Eye (tissue), 1 donor: ENCODE results near the gene TBC1D7.
A peak's percentile ranks its signal among the peaks of the same experiment; 100 is the strongest.

ENCODE experiments used
- DNase-seq: peaks from one replicate; pipeline ENCODE4 v3.0.0-alpha.2; 2015

TBC1D7 gene

GRCh38 chr6:13328076-13328874, at the start of gene TBC1D7:
TSS of gene TBC1D7 (minus strand) at chr6:13328537. CDS start at chr6:13326898, 1,639 bp downstream.
- peak; percentile 96 for DNase-seq

GRCh38 chr6:13377054-13377758, 48.9 kb upstream of the TBC1D7 start:
- no peak for DNase-seq

- no peak for DNase-seq
These were observed 47.1 kb upstream of the TBC1D7 start for GRCh38 chr6:13375360-13375878.

GRCh38 chr6:13373919-13374318, 45.6 kb upstream of the TBC1D7 start:
- DNase-seq, result no peak

- DNase-seq, result no peak
These were observed 45.1 kb upstream of the TBC1D7 start for GRCh38 chr6:13373488-13373886.

- DNase-seq, result no peak
These were observed 44.6 kb upstream of the TBC1D7 start for GRCh38 chr6:13372688-13373487.

GRCh38 chr6:13372076-13372475, 43.7 kb upstream of the TBC1D7 start:
- DNase-seq, result no peak

GRCh38 chr6:13371421-13372072, 43.2 kb upstream of the TBC1D7 start:
- peak; percentile 66 for DNase-seq

- DNase-seq, result no peak
These were observed 42.3 kb upstream of the TBC1D7 start for GRCh38 chr6:13370623-13371022.

GRCh38 chr6:13369591-13369990, 41.3 kb upstream of the TBC1D7 start:
- no peak for DNase-seq

- no peak for DNase-seq
These were observed 40.4 kb upstream of the TBC1D7 start for GRCh38 chr6:13368731-13369115.

GRCh38 chr6:13368079-13368730, 39.9 kb upstream of the TBC1D7 start:
- DNase-seq, result no peak

GRCh38 chr6:13367396-13367795, 39.1 kb upstream of the TBC1D7 start:
- no peak for DNase-seq

- no peak for DNase-seq
These were observed 37.0 kb upstream of the TBC1D7 start for GRCh38 chr6:13365320-13365719.

- DNase-seq, result no peak
These were observed 36.5 kb upstream of the TBC1D7 start for GRCh38 chr6:13364842-13365241.

GRCh38 chr6:13362412-13362811, 34.1 kb upstream of the TBC1D7 start:
- no peak for DNase-seq

GRCh38 chr6:13360671-13361540, 32.6 kb upstream of the TBC1D7 start:
- DNase-seq, result no peak

- no peak for DNase-seq
These were observed 30.9 kb upstream of the TBC1D7 start for GRCh38 chr6:13359287-13359686.

- DNase-seq, result no peak
These were observed 30.2 kb upstream of the TBC1D7 start for GRCh38 chr6:13358511-13358910.

- DNase-seq, result no peak
These were observed 29.3 kb upstream of the TBC1D7 start for GRCh38 chr6:13357551-13358075.
